Gastrocnemius medialis (tissue), 4 donors: ENCODE data around the gene METAP1D.

Source experiments
- CTCF ChIP-seq, 5 experiments: fragments of 450-650 bp in 3 of 5; fragments of 200-600 bp in 2 of 5; sonication (generic) in 2 of 5; IDR thresholded peaks in 4 of 5; conservative IDR thresholded peaks in 1 of 5; 1 replicate in 4 of 5; 2 replicates in 1 of 5; pipeline ENCODE4 v1.5.1; 2016 to 2019; ENCODE audit warnings: antibody characterized with exemption in 5 of 5, mild to moderate bottlenecking in 3 of 5, moderate library complexity in 3 of 5
- POLR2A ChIP-seq, 2 donors: fragments of 450-650 bp; IDR thresholded peaks; one replicate each; pipeline ENCODE4 v1.6.1; 2017; ENCODE audit warnings: antibody characterized with exemption in 2 of 2, mild to moderate bottlenecking in 2 of 2, moderate library complexity in 2 of 2

- no peak for TF ChIP-seq CTCF (IDR thresholded peaks at IDR 0.05 in 4 of 5, conservative IDR thresholded peaks at IDR 0.05 in 1 of 5)
- no peak for TF ChIP-seq POLR2A (IDR thresholded peaks at IDR 0.05)
Observed at GRCh38 chr2:171965661-171966060, 34.1 kb upstream of the METAP1D start.
